HG03159 (cell line): ENCODE measurements around the gene TTC28.

Experiments
- ATAC-seq: cut with Tn5 transposase; IDR thresholded peaks from one replicate; pipeline ENCODE4 v1.9.1; 2021; ENCODE audit warnings: mild to moderate bottlenecking, moderate library complexity; ENCODE audit not compliant: unreplicated experiment

TTC28 gene

GRCh38 chr22:28413612-28414399 lies 265.8 kb downstream of the TTC28 start:
- no peak for ATAC-seq

DNA sequence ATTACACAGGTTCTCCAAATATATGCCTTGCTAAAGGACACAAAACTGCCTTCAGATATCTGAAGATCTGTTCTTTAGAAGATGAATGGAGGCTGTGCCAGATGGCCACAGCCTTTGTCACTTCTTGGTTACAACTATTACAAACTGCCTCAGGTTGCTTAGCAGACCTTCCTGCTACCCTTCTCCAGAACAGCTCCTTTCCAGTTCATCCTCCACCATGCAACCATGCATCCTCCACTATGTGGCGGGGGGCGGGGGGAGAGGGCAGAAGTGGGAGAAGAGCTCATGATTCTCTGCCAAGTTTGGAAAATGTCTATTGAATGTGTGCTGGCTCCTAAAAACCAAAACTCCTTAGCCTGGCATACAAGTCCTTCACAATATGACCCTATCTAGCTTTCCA lies 267.5 kb downstream of the TTC28 start:
- ATAC-seq, result no peak

DNA sequence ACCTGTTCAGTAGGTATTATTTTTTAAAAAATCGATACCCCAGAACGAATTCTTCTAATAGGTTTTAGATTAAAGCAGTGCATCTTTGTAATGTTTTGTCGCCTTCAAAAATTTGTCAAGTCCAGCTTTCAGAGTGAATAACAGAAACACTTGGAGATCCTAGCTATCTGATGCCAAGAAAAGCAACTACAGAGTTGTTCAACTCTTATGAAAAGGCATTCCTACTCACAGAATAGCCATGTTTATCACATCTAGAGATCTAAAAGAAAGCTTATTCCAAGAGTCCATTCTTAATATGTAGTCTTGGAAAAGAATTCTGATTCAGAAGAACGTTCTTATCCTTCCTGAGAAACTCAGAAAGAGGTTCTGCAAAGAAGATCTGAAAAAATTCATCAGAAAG lies 268.5 kb downstream of the TTC28 start:
- ATAC-seq, result no peak

GRCh38 chr22:28410050-28410816 lies 269.4 kb downstream of the TTC28 start:
- no peak for ATAC-seq

DNA sequence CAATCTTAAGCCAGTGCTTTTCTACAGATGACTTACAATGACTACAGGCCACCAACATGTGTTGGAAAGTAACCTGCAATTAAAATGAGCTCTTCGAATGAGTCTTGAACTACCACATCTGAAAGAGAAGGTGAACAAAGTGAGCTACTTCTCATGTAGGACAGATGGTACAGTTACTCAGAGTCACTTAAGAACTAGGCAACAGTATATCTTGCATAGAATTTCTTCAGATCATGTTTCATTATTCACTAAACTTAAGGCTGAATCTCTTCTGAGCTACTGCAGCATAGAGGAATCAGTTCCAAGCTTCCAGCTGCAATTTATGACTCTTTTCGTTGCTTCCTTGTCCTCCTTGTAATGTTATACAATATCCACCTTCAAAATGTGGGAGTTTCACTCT lies 270.9 kb downstream of the TTC28 start:
- no peak for ATAC-seq

DNA sequence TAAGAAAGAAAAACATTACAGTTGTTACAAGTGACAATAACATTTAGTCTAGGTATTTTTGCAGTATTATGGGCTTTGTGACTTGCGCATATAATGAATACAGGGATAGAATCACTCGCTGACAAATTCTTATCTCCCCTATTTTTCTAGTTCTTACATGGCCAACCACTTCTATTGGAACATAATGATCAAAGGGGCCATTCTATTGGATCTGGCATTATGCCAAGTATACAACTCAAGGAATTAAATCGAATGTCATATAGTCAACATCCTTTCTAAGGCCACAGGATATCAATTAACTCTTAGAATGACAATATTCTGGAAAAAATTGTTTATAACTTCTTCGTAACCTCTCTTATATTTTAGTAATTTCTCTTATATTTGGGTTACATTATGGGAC lies 272.0 kb downstream of the TTC28 start:
- no peak for ATAC-seq

DNA sequence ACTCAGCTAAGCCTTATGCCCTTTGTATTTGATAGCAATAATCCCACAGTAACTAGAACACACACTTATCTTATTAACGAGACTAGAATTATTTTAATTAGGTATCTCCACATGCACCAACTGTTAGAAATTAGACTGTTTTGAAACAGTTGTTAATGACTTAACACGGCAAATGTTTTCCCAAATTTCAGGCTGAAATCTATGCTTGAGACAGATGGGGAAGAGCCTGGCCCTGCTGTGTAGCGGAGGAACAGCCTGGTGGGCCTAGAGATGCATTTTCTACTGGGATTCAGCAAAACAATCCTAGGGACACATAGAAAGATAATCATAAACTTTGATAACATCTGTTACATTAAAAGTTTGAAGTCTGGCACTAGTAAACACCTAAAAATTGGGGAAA lies 273.4 kb downstream of the TTC28 start:
- no peak for ATAC-seq

DNA sequence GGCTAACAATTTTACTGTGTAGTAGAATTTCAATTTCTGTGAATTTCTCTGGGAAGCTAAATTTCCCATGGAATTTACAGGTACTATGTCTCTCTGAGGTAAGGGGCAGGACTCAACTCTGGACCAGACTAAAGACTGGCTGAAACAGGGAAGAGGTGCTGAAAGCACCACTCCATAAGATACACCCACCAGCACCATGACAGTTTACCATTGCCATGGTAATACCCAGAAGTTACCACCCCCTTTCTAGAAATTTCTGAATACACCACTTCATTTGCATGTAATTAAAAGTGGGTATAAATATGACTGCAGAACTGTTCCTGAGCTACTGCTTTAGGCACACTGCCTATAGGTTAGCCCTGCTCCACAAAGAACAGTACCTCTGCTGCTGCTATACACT lies 274.1 kb downstream of the TTC28 start:
- ATAC-seq, result no peak

DNA sequence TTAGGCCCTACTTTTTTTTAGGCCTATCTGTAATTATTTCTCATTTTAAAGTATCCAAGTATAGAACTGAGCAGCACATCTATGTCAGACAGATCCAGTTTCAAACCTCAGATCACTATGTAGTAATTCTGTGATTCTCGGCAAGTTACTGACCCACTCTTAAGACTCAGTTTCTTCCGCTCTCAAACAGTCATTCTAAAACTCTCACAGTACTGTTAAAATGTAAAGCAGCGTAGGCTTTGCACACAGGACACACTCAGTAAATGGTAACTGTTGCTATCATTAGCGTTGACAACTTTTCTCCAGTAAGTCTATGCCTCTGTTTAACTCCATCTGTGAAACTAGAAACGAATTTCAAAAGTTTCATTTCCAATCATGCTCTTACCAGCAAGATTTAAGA lies 277.1 kb downstream of the TTC28 start:
- no peak for ATAC-seq

DNA sequence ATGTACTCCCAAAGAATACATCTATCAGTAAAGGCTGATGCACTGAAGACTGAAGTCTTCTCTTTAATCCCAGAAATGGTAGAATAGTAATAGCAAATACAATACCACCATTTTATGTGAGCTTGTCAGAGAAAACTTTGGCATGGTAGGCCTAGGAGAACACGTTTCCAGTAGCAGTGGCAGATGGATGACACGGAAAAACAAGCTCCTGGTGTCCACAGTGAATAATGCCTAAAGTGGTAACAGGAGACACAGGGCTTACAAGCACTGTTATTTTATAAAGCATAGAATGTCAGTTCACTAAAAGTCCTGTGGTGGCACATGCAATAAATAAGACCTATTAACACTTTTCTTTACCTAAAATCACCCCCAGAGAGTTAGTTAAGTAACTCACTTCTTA lies 277.6 kb downstream of the TTC28 start:
- no peak for ATAC-seq

GRCh38 chr22:28398981-28399380 lies 280.7 kb downstream of the TTC28 start:
- ATAC-seq, result no peak

DNA sequence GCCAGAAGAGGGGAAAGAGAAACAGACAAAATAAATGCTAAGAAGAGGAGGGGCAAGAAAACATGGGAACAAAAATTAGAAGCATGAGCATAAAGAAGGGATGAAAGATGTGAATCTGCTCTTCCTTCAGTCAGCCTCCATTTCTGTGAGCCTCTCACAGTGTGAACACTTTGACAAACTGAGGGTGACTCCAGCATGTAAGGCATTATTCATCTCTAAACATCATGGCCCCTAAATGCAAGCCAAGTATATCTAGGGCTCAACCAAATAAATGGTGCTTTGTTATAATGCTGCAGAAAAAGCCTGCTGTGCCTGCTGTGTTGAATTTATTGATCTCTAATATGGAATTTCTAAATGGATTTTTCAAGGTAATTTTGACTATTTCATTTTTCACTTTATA lies 281.3 kb downstream of the TTC28 start:
- no peak for ATAC-seq

DNA sequence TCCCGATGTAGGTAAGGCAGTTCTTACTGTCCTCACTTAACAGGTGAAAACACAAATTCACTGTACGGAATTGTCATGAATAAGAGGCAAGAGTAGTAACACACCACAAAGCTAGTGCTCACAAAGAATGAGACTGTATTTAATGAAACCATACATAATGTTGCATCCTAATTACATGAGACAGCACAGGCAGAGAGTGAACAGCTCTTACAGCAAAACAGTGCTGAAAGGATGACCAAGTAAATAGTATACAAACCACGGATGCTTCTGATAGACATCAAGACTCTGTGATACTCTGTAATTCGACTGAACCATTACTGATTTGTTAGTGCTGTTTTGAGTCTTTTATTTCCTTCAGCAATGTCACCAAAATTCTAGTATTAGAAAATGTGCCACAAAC lies 282.3 kb downstream of the TTC28 start:
- no peak for ATAC-seq

GRCh38 chr22:28395920-28396753 lies 283.5 kb downstream of the TTC28 start:
- no peak for ATAC-seq

DNA sequence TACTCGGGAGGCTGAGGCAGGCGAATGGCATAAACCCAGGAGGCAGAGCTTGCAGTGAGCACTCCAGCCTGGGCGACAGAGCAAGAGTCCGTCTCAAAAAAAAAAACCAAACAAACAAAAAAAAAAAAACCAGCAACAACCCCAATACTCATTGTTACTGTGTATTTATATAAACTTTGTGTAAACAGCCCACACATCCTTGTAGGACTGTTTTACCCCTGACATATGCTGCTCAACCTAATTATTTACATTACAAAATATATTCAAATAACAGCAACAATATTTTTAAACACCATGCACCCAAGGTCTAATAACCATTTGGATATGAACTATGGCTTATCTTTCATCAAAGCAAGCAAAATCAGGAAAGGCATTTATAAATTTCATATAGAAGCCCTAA lies 284.1 kb downstream of the TTC28 start:
- ATAC-seq, result no peak

DNA sequence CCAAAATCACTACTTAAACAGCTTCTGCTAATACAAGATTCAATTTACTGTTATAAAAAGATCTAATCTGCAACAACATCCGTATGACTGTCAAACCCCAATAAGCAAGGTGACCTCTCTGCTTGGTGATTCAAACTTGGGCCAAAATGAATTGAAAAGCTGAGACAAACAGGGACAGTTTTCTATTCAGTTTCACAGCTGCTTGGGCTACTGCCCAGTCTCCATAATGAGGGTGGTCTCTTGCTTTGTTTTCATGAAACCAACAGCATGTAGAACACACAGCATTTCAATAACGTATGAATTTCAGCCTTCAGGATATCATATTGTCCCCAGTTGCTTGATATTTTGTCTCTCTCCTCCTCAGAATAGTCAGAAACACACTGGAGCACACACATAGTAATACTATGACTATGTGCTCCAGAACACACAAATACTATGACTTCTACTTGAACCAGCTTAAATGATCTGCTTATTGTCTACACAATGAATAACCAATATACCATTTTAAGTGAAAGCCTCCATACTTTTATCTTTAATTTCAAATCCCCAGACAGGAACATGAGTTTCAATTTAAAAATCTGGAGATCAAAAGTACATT lies 285.0 kb downstream of the TTC28 start:
- ATAC-seq, result no peak

- ATAC-seq, result no peak
Measured at GRCh38 chr22:28381429-28382167, 298.0 kb downstream of the TTC28 start.

- no peak for ATAC-seq
Measured at GRCh38 chr22:28379951-28380350, 299.7 kb downstream of the TTC28 start.

DNA sequence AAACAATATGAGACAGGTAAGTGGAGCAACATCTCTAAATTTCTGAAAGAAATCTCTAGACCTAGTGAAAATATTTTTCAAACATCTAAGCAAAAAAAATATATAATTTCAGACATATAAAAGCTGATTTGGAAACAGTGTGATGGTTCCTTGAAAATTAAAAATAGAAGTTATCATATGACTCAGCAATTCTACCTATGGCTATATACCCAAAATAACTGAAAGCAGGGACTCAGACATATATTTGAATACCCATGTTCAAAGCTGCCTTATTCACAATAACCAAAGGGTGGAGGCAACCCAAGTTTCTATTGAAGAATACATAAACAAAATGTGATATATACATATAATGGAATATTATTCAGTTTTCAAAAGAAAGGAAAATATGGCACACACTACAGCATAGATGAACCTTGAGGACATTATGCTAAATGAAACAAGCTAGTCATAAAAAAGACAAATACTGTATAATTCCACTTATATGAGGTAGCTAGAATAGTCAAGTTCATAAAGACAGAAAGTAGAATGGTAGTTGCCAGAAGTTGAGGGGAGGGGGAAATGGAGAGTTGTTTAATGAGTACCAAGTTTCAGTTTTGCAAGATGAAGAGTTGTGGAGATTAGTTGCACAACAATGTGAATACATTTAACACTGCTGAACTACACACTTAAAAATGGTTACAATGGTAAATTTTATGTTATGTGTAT lies 300.4 kb downstream of the TTC28 start:
- no peak for ATAC-seq
